NCI-H2171 treated with DMSO at 0.1 percent for 48 hours (cell line): Measurements from ENCODE around the gene IQGAP2.

Experiments used
- DNase-seq: peaks from one replicate; lab custom pipeline; 2025; lab: John Stamatoyannopoulos, UW

The IQGAP2 gene

DNA sequence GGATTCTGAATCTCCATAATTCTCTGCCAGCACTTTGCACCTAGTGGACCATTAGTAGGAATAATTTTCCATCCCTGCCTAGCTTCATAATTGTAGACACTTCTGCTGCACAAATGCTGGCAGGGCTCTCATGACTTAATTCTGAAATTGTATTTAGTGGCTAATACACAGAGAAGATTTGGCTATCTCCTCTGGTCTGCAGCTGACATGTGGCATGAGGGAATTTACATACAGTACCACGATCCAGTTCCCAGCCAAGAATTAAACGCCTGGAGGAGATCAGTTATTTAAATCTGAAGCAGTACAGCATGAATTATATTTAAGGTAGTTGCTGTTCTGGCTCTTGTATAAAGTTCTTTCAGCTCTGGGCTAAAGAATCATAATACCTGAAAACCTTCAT, 46.5 kb downstream of the IQGAP2 start:
- DNase-seq: no peak

DNA sequence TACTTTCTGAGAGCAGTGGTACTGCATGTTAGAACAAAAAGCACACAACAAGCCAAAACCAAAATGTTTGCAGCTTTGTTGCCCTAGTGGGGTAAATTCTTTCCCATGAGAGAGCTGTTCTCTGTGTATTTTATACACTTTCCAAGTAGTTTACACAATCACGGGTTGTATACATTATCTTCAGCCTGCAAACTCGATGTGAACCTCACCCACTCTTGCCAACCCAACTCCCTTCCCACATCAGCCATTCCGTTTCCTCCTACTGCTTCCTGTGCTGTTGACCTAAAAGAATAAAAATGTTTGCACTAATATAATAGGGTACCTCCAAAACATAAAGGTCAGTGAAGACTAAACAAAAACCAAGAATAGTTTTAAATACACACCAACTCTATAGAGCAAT, 47.0 kb downstream of the IQGAP2 start:
- DNase-seq: no peak

DNA sequence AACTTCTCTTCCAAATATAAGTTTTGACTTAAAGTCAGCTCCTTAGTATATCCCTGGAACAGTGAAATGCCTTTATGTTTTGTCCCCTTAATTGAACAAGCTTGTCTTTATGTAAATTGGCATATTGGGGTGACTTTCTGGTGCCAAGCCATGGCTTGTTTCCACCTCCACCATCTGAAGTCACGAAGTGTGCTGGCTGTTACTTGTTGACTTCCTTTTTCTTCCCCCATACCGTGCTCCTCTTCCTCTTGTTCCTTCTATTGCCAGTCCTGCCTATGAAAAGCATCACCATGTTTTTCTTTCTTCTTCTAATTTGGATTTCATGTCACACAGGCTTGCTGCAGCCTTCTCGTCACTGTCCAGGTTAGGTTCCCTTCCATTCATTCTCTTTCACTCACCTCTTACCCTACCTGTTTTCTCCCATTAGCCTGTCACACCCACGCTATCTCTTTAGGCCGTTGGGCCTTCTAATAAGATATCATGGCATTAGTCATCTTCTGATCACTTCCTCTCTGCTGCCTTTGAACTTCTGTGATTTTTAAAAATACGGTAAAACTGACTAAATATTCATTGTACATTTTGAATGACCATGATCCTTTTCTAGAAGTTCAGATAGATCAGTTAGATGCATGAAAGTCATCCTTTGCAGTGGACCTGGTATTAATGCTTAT, 48.1 kb downstream of the IQGAP2 start:
- no peak for DNase-seq

DNA sequence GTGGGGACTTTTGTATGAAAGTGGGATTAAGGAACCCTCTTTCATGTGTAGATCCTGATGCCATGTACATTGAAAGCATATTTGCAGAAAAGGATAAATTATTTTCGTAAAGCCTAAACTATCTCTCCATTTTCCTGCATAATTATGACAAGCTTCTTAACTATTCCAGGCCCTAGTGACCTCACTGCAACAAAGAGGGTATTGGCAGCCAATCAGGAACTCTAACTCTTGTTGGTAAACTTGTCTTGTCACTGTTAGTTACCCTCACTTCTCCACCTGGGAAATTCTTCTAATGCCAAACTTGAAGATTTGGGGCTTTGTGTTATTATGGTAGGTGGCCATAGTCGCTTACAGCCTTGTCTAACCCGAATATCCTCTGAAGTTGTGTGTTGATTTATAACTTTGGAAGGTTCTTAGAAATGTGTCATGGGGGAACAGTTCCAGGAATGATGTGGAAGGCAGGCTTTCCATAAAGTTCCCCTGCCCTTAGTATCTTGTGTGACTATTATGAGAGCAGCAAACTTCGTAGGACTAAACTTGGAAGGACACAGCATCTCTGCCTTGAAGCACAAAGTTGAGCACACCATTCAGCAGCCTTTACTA, 52.5 kb downstream of the IQGAP2 start:
- DNase-seq: no peak

DNA sequence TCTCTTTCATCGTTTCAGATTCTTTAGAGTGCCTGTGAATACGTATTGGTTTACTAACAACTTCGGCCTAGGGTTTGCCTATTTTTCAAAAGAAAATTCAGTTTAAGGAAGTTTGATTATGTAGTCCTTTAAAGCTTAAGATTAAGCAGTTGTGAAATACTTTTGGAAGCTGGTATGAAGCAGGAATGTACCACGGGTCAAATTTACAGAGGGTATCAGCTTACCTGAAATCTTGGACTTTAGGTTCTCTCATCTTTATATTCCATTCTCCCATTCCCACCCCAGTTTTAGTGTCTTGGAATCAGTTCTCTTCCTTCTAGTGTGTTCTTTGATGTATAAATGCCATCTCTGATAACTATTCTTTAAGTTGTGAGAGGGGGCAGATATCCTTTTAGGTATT, 53.2 kb downstream of the IQGAP2 start:
- no peak for DNase-seq

DNA sequence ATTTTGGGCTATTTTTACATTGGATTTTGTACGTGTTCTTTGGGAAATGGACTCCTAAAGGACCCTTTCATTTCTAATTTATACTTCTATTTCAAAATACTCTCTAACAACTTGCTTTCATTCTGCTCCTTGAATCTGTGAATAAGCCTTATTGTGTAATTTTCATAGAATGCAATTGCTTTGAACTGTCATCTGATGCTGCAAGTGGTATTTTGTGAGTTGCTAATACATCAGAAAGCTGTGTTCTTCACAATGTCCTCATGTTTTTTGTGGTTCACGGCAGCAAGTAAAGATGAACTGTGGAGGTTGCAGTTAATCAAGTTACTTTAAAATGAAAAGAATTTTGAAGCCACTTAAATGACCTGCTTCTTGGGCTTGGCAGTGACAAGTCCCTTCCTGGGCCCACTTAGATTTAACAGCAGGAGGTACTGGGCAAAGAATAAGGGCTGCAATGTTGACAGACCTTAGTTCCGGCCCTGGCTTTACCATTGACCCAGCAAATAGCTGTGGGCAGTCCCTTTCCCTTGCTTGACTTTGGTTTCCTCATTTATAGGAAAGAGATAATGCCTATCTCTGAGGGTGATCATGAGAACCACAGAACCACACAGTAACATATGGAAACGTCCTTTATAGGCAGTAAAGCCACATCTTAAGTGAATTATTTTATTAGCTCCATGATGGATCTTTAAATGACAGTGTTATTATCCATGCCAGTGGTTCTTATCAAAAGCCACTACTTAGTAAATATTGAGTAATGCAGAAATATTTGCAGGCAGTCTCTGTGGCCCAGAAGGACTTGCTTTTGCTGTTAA, 54.8 kb downstream of the IQGAP2 start:
- DNase-seq: no peak

DNA sequence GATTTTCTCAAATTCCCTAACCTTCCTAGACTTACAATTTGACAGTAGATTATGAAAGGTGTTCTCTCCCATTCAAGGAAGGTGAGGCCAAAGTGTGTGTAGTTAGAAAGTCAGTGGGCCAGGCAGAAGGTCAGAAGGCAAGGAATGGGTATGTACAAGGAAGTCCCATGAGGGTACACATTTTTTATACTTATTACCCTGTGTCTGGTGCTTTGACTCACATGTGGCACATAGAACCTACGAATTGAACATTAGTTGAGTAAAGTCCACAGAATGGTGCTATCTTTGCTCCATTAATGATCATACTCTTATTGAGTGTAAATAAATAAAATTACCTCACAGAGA, 55.4 kb downstream of the IQGAP2 start:
- DNase-seq: no peak

DNA sequence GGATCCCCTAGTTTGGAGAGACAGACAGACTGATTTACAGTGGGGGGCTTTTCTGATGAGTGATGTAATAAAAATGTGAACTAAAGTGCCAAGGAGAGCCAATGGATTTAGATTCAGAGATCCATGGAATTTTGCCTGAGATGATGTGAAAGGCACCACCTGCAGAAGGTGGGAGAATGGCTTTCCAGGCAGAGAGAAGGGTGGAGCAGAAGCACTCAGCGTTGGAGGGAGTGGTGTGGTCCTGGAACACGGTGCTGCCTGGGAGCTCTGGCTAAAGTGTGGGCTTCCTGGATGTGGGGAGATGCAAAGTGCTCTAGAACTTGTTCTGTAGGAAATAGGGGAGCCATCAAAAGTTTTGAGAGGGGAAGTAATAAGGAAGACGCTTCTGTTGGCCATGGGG, 57.0 kb downstream of the IQGAP2 start:
- DNase-seq: no peak

DNA sequence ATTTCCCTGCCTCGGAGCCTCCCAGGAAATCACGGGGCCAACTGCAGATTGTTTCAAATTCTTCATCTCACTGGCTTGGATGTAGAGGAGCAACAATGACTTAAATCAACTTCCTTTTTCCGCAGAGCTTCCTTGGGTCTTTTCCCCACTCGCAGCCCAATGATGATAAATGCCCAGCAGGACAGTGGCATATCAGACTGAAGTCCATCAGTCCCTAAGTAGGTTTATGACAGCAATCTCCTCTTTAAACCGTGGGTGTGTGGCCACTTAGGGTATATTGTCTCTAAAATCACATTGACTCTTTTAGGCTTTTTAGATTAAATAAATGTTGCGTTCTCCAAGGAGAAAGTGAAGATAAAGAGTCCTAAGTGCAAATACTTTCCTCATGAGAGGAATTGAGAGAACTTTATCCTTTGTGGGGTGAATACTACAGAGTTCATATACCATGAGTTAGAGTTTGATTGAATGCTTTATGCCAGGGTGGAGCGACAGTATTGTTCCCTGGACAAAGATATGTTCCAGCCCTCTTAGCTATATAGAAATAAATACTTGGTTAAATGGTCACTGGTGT, 59.1 kb downstream of the IQGAP2 start:
- no peak for DNase-seq

DNA sequence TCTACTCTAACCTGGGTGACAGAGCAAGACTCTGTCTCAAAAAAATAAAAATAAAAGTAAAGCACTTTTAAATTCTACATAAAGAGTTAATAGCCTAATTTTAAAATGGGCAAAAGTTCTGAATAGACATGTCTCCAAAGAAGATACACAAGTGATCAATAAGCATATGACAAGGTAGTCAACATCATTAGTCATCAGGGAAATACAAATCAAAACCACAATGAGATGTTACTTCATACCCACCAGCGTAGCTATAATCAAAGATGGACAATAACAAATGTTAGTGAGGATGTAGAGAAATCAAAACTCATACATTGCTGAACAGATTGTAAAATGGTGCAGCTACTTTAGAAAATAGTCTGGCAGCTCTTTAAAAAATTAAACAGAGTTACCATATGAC, 64.1 kb downstream of the IQGAP2 start:
- no peak for DNase-seq

DNA sequence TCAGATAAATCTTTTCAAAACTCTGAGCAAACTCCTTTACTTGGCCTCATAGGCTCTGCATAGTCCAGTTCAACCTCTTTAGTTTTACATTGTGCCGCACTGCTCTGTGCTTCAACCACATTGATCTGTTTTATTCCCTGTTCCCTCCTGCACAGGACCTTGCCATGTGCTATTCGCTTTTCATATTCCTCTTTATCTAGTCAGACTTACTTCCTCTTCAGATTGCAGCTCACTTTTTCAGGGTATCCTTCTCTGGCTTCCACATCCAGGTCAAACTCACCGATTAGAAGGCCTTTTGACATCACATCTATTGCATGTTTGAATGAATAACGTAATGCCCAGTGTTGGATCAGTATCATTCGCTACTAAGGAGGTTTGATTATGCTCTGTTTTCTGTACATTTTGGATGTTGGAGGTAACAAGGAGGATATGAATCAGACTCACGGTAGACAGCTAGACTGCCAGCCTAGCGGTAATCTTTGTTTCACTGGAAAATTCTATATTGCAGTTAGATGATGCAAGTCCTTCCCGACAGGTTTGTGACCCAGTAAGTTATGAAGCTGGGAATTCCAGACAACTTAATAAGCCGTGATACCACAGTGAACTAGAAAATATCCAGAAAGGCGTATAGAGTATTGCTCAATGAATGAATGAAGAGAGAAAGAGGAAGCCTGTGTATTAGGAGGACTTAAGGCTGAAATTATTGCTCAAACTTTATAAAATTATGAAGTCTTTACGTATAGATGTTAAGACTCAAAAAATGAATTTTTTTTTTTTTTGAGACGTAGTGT, 65.7 kb downstream of the IQGAP2 start:
- no peak for DNase-seq

DNA sequence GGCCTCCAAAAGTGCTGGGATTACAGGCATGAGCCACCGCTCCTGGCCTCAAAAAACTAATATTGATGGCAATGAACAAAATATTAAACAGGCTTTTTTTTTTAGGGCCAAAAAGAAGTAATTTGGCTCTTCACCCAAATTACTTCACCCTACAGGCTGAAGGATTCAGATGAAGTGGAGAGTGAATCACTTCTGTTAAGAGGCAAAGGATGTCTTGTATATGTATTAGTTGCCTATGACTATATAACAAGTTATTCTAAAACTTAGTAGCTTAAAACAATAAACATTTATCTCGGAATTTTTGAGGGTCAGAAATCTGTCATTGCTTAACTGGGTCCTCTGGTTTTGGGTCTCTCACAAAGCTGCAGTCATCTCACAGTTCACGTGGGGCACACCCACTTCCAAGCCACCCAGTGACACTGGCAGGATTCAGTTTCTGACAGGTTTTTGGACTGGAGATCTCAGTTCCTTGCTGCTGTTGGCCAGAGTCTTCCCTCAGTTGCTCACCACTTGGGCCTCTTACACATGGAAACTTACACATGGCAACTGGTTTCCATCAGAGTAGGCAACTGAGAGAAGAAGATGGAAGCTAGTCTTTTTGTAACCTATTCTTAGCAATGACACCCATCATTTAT, 66.7 kb downstream of the IQGAP2 start:
- no peak for DNase-seq

DNA sequence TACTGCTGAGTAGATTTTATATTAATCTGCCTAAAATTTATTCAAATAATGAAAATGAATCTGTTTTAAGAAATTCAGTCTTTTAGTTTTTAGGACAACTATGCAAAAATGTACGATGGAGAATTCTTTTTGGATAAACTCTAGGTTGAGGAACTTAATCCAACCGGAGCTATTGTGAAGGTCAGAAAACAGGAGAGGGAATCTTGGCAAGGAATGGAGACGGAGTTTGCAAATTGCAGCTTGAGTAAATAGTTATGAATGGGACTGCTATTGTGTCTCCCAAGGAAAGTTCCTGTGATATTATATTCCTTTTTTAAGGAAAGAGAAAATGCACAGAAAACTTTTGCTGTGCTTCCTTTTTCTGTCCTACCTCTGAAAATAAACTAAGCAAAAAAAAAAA, 67.9 kb downstream of the IQGAP2 start:
- DNase-seq: no peak

DNA sequence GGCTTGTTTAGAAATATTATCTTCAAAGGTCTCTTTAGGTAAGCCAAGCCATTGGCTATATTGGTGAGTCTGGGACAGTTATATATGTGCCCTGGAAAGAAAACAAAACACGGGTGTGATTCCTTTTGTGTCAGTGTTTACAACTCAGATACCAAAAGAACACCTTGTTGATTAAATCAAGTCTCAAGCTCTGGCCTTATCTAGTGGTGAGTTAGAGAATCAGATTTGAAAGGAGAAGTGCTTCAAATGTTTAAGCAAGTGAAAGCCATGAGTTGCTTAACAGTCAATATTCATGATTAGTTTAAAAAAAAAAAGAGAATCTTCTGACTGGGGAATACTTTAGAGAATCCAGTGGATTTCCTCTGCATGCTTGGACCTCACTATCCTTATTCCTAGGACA, 68.3 kb downstream of the IQGAP2 start:
- DNase-seq: no peak

DNA sequence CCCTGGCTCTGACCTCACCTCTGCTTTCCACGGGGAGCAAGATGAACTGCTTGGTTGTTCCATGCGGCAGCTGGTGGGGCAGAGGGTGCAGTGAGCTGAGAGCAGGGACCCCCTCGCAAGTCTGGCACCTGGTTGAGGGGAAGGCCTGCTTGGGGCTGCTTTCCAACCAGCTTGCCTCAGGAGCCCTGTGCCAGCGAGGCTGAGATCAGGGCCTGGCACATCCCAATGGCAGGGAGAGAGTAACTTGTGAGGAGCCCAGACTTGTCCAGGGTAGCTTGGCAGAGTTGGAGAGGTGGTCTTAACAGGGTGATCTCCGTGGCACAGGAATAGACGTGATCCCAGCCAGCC, 68.9 kb downstream of the IQGAP2 start:
- no peak for DNase-seq

DNA sequence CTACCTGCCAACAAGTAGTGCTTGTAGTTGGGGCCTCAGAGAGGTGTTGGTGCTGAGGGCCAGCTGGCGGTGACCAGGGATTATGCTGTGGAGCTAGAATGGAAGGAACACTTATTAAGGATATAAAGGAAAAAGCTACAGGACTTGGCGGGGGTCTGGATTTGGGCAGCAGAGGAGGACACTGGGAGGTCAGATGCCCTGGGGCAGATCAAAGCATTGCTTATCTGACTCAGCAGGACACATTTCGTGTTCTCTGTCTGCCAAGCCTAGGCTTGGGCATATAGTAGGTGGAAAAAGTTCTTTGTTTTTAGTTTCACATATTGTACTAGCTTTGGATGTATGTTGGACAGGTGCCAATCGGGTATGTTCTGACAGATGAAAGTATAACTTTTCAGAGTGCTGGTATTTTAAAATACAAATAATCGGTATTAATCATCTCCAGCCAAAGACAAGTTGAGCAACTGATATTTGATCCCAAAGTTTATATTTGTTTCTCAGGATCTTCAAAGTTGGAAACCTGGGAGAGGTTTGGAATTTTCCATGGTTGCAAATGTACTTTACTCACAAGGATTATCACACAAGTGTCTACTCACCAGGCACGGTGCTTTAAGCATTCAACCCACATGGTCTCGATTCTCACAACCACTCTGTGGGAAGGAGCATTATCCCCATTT, 69.4 kb downstream of the IQGAP2 start:
- no peak for DNase-seq

DNA sequence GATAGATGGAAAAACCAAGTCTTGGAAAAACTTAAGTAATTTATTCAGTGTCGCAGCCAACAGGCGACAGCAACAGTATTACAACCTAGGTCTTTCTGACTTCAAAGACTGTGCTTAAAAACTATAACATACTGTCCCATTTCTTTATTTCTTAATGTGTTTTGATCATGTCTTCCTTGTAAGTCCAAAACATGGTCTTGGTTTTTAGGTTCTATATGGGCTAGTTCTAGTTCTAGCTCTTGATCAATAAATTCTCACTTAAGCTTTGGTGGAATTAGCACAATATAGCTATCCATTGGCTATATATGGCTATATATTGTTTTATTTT, 69.9 kb downstream of the IQGAP2 start:
- no peak for DNase-seq

DNA sequence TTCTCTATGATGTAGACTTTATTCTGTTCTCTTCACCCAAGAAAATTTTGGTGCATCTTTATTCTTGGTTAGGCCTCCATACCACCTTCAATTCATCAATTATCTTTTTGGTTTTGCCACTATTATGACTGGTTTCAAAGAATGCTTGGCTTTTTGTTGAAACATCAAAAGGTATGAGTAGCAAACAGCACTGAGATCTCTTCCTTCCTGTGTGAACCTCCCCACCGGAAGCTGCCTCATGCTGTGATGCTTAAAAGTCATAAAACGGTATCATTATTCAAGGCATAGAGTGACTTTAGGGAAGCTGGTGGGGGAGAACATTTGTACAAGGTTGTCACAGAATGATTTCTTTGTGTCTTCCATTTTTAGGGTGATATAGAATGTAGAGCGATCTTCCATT, 70.6 kb downstream of the IQGAP2 start:
- no peak for DNase-seq

DNA sequence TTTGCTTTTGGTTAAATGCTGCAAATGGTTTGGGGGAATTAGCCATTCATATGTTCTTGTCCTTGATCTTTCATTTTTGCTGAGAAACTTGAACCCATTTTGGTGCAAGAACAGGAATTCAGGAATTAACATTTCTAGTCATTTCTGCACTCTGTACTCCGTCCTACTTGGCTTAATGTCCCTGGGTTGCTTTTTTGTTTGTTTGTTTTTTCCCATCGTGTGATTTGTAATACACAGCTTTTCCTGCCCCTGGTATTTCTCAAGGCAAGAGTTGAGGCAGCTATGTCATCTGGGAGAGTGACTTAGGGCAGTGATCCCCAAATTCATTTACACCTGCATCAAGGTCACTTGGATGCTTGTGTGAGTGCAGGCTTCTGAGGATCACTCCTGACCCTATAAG, 71.3 kb downstream of the IQGAP2 start:
- DNase-seq: no peak

DNA sequence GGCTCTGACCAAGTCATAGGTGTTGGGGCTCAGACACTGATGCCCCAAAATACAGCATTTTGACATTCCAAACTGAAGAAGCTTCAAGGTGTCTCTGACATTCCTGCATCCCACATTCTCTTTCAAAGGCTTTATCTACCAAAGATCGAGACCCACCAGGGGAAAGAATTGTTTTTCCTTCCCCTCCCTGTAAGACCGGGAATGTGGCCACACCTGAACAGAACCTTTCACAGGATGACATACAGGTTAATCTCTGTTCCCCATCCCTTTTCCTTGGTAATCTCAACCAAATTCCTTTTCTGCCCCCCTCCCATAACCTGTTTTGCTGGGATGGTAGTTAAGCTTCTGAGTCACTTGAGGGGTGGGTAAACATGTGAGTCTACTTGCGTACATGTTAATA, 72.3 kb downstream of the IQGAP2 start:
- no peak for DNase-seq

DNA sequence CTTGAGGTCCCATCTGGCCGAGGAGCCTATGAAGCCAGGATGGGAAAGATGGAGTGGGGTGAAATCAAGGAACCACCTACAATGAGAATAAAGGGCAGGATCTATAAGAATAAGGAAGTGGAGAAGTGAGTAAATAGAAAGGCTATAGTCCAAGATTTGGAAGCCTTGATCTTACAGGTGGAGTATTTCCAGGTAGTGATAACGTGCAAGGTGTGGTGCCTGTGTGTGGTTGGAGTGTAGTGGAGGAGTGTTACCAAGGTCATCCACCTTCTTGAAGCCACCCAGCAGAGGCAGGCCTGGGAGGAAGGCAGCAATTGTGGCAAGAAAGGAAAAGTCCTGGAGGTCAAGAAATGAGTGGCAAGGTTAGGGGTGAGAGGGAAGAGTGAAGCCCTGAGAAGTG, 72.9 kb downstream of the IQGAP2 start:
- no peak for DNase-seq
